GM12864 (cell line): Measurements from ENCODE around the gene HEG1.

Experiments
- DNase-seq: peaks from one replicate; pipeline ENCODE4 v3.0.0-alpha.2; 2011; ENCODE audit warnings: low read depth
- H3K4me3 ChIP-seq: 2 replicates; pipeline ENCODE4 v1.5.1; 2011; ENCODE audit warnings: mild to moderate bottlenecking, low read depth, low read length, control low read depth
- TF ChIP-seq, protein P1 (sequence below): IDR thresholded peaks from 2 replicates; pipeline ENCODE4 v1.5.1; 2011; ENCODE audit warnings: low read depth, mild to moderate bottlenecking, moderate library complexity, low read length, control low read depth, inconsistent platforms; ENCODE audit errors: missing control alignments

HEG1 gene

DNA sequence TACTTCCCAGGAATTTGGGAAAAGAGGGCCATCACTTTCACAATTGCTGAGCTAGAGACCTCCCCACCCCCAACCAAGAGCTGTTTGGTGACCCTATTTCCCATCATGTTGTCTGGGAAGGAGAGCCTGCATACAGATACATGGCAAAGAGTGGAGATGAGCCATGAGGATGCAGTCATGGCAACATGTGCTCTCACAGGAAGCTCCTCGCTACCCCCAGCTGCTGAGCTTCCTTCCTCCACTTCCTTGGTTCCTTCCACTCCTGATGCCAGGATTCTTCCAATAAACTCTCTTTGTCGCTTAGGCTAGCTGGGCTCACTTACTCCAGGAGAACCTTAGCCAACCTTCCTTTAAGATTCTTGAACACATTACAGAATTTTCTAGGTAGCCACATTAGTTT, 72.9 kb downstream of the HEG1 start:
- DNase-seq = no peak
- TF ChIP-seq, protein P1, sequence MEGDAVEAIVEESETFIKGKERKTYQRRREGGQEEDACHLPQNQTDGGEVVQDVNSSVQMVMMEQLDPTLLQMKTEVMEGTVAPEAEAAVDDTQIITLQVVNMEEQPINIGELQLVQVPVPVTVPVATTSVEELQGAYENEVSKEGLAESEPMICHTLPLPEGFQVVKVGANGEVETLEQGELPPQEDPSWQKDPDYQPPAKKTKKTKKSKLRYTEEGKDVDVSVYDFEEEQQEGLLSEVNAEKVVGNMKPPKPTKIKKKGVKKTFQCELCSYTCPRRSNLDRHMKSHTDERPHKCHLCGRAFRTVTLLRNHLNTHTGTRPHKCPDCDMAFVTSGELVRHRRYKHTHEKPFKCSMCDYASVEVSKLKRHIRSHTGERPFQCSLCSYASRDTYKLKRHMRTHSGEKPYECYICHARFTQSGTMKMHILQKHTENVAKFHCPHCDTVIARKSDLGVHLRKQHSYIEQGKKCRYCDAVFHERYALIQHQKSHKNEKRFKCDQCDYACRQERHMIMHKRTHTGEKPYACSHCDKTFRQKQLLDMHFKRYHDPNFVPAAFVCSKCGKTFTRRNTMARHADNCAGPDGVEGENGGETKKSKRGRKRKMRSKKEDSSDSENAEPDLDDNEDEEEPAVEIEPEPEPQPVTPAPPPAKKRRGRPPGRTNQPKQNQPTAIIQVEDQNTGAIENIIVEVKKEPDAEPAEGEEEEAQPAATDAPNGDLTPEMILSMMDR = no peak

DNA sequence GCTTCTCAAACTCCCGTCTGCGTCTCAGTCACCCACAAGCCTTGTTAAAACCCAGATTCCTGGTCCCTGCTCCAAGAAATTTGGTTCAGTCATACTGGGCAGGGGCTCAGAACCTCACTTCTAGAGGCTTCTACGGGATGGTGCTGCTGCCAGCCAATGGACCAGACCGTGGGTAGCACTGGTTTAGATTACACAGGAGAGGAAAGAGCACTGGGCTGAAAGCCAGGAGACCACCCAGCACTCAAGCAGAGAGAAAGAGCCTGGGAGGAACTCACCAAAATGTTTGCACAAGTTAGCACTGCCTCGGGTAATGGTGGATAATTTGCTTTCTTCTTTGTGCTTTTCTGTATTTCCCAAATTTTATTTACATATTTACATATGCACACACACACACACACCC, 74.3 kb downstream of the HEG1 start:
- H3K4me3 ChIP-seq = no peak overlapping the region
- DNase-seq = no peak
- TF ChIP-seq, protein P1 = no peak

More for the DNA sequence above, 72.9 kb downstream of the HEG1 start:
- no peak overlapping the region for H3K4me3 ChIP-seq

DNA sequence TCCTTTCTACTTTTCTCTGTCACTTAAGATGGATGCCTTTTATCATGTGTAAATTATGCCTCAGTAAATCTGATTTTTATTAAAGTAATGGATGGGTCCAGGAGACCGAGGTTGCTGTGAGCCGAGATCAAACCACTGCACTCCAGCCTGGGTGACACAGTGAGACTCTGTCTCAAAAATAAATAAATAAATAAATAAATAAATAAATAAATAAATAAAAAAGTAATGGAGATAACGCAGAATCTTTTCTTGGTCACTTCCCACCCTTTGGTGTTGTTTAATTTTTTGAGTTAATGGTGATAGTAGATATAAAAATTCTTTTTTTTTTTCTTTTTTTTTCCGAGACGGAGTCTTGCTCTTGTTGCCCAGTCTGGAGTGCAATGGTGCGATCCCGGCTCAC, 77.2 kb downstream of the HEG1 start:
- TF ChIP-seq, protein P1 = no peak
- no peak for DNase-seq
- no peak overlapping the region for H3K4me3 ChIP-seq

DNA sequence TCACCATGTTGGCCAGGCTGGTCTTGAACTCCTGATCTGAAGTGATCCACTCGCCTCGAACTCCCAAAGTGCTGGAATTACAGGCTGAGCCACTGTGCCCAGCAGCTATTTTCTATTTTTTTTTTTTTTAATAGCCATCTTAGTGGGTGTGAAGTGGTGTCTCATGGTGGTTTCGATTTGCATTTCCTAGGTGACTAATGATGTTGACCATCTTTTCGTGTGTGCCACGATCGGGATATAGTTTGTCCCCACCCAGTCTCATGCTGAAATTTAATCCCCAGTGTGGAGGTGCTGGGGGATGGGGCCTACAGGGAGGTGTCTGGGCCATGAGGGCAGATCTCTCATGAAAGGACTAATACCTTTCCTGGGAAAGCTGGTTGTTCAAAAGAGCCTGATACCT, 79.4 kb downstream of the HEG1 start:
- DNase-seq = no peak
- TF ChIP-seq, protein P1 = no peak
- no peak overlapping the region for H3K4me3 ChIP-seq

DNA sequence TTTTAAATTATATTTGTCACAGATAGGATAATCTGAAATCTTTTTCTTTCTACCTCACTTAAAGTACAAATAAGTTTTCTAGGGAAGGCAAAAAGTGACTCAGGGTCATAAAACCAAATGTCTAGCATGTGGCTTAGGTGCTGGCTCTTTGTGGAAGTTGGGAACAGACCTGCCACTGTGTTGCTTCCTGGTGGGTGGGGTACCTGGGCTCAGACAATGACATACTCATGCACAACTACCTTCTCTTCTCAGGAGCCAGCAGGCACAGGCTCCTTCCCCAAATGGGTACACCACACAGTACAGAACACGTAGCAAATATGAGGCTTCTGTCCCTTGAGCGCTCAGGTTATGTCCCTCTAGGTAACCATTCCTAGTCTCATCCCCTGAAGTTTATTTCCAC, 81.1 kb downstream of the HEG1 start:
- TF ChIP-seq, protein P1 = no peak
- no peak overlapping the region for H3K4me3 ChIP-seq
- no peak for DNase-seq

DNA sequence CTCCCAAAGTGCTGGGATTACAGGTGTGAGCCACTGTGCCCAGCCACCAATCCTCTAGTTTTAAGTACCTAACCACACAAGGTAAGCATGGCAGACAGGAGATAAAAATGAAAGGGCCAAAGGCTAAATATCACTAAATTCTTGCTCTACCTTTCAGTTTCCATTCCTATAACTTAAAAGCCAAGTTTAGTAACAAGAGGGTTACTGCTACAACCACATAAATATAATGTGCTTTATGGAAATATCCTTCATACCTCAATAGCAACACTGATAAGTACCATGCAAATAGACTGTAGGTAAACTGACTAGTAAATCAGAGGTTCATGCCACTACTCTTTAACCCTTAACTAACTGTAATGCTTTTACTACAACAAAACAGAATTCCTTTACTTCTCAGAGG, 82.5 kb downstream of the HEG1 start:
- TF ChIP-seq, protein P1 = no peak
- no peak overlapping the region for H3K4me3 ChIP-seq
- no peak for DNase-seq

DNA sequence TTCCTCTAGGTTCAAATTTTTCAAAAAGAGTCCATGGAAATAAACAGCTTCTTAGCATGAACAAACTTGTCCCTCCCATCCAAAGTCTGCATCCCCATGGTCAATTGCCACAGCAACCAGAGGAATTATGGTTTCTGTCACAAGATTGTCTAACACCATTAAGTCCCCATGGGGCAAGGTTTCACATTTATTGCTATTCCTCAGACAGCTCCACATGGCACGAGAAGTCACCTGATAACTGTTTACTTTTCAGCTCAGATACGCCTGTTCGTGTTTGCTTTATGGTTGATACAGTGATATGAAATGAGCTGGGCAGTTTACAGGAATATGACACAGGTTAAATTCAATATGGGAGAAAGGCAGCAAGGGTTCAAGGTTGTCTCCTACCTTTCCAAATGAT, 83.3 kb downstream of the HEG1 start:
- DNase-seq = no peak
- TF ChIP-seq, protein P1 = no peak
- H3K4me3 ChIP-seq = no peak overlapping the region
